HL-60 (cell line): ENCODE measurements around the gene CHRNA3.

Source experiments
- DNase-seq, 2 experiments: peaks; one replicate each; pipeline ENCODE4 v3.0.0-alpha.2; 2010 to 2020; ENCODE audit warnings: low read depth in 1 of 2, low spot score in 1 of 2
- H3K27ac ChIP-seq: fragments of 250-450 bp; sonication (Bioruptor Pico); replicated peaks from 2 replicates; pipeline ENCODE4 v1.5.1; 2020; ENCODE audit warnings: mild to moderate bottlenecking, moderate library complexity
- H3K27me3 ChIP-seq: fragments of 250-450 bp; sonication (Bioruptor Pico); 2 replicates; pipeline ENCODE4 v1.5.1; 2021; ENCODE audit warnings: mild to moderate bottlenecking, moderate library complexity; ENCODE audit not compliant: insufficient read depth, poor library complexity, severe bottlenecking
- H3K4me3 ChIP-seq: replicated peaks from 2 replicates; pipeline ENCODE4 v1.5.1; 2011; ENCODE audit warnings: mild to moderate bottlenecking, control low read depth, low read length; ENCODE audit not compliant: insufficient read depth
- CTCF ChIP-seq: IDR thresholded peaks from one replicate; pipeline ENCODE4 v1.5.1; 2011; ENCODE audit warnings: low read length, control low read depth, inconsistent platforms; ENCODE audit not compliant: insufficient read depth
- GABPA ChIP-seq: IDR thresholded peaks from 2 replicates; pipeline ENCODE4 v1.6.1; 2012; ENCODE audit warnings: low read depth
- POLR2AphosphoS5 ChIP-seq: IDR thresholded peaks from 2 replicates; pipeline ENCODE4 v1.6.1; 2012; ENCODE audit warnings: low read depth
- REST ChIP-seq: IDR thresholded peaks from 2 replicates; pipeline ENCODE4 v1.6.1; 2012; ENCODE audit warnings: low read depth; ENCODE audit not compliant: insufficient replicate concordance
- SPI1 ChIP-seq: IDR thresholded peaks from 2 replicates; pipeline ENCODE4 v1.6.1; 2012; ENCODE audit warnings: low read depth, mild to moderate bottlenecking, borderline replicate concordance

CHRNA3 gene

GRCh38 chr15:78638658-78639314 is 18.0 kb upstream of the CHRNA3 start:
- TF ChIP-seq CTCF (peak; percentile 45), POLR2AphosphoS5 (no peak)
- Histone ChIP-seq H3K27me3 (peaks cover 22% of the 10 kb centered on the region), H3K27ac (no peak overlapping the region), H3K4me3 (no peak overlapping the region)
- peak in 1 of 2 experiments; percentile 41 for DNase-seq

DNA sequence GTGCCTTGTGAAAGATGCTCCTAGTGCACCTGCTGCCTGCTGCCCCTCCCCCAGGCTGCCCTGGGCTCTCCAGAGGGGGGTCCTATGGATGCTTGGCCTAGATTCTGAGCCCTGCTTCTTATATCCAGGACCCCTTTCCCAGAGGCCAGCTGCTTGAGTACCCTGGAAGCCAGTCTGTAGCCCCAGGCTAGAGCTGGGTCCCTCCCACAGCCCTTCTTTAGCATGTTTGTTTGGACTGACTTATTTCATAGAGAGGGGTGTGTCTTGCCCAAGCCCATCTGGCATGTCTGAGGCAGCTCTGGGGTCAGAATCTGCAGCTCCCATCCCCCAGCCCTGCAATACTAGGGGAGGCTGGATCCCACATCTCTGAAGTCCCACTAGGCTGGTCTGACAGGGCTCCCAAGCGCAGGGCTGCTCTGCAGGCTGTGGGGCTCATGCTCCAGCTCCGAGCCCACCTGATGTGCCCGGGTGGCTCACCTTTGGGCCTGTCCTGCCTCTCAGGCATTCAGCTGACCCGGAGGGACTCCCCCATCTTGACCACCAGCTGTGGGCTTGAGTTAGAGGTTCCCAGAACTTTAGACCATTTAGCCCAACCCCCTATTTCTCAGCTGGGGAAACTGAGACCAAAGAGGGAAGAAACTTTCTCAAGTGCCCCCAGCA is 17.1 kb upstream of the CHRNA3 start:
- no peak for DNase-seq
- no peak overlapping the region for H3K4me3 ChIP-seq
- peaks cover 22% of the 10 kb centered on the region for H3K27me3 ChIP-seq
- no peak overlapping the region for H3K27ac ChIP-seq
- TF ChIP-seq GABPA (no peak), CTCF (no peak), SPI1 (no peak), REST (no peak), POLR2AphosphoS5 (no peak)

DNA sequence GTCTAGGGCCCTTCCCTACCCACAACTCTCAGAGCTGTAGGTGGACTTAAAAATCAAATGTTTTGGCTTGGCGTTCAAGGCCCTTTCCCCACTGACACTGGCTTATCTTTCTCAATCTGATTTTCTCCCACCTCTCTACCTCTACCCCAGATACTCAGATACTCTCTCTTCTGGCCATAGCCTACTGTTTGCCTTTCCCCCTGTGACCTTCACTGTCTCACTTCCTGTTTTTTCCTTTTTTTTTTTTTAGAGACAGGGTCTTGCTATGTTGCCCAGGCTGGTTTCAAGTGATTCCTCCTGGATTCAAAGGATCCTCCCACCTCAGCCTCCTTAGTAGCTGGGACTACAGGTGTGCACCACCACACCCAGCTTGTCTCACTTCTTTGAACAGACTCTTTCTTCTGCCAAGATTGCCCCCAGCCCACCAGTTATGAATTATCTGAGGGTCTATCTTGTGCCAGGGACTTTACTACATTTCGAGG is 15.6 kb upstream of the CHRNA3 start:
- Histone ChIP-seq H3K27ac (no peak overlapping the region), H3K4me3 (no peak overlapping the region), H3K27me3 (peaks cover 17% of the 10 kb centered on the region)
- DNase-seq, result no peak
- TF ChIP-seq REST, result no peak
- TF ChIP-seq SPI1, result no peak
- TF ChIP-seq GABPA, result no peak
- no peak for TF ChIP-seq POLR2AphosphoS5
- no peak for TF ChIP-seq CTCF

DNA sequence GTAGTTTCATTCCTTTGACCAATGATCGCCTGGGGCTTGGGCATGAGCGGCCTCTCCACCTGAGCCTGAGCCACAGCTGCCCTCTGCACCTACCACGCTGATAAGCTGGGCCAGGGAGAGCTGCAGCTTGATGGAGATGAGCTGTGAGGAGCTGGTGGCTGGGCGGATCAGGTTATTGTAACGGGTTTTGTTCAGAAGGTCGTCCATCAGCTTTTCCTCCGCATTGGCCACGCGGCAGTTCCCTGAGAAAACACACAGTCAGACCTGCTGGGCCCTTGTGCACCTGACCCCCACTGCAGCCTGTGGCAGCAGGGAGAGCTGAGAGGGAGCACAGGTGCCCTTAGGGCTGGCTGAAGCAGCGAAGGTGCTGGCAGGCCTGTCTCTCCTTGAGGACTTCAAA is 14.6 kb upstream of the CHRNA3 start:
- no peak for TF ChIP-seq POLR2AphosphoS5
- TF ChIP-seq REST, result no peak
- TF ChIP-seq CTCF, result no peak
- TF ChIP-seq GABPA, result no peak
- no peak for TF ChIP-seq SPI1
- DNase-seq, result no peak
- Histone ChIP-seq H3K27ac (no peak overlapping the region), H3K27me3 (peaks cover 8% of the 10 kb centered on the region), H3K4me3 (no peak overlapping the region)
